Endothelial cell of umbilical vein (primary cell): ENCODE data around the gene ACER1. TPM values are rescaled to one million over a fixed set of nuclear protein-coding genes. Genes with fewer than 3 reads are reported as not detected.

Experiments
- BruUV-seq: library from RNA; stranded (reverse); fragments of 400-500 nt; replicated peaks from 2 replicates; lab custom pipeline; 2021; lab: Mats Ljungman, UMichigan
- CTCF ChIA-PET: fragments of 300-600, 350-600 bp; sonication (Branson Sonifier 250); formaldehyde crosslinking; loops from one replicate; lab custom pipeline; 2021; ENCODE audit warnings: antibody characterized with exemption, inconsistent platforms; lab: Charles Lee
- POLR2A ChIA-PET: fragments of 300-600, 350-600 bp; sonication (Branson Sonifier 250); formaldehyde crosslinking; loops from one replicate; lab custom pipeline; 2021; ENCODE audit warnings: antibody characterized with exemption, inconsistent platforms; lab: Charles Lee
- DNase-seq: peaks from one replicate; pipeline ENCODE4 v3.0.0-alpha.2; 2011; ENCODE audit warnings: low read depth, low spot score
- FAIRE-seq: peaks from 2 replicates; lab custom pipeline; 2011; peaks lifted over from hg19 to GRCh38; lab: Jason Lieb, UNC
- H2AFZ ChIP-seq: 2 replicates; pipeline ENCODE4 v1.6.0; 2012; ENCODE audit warnings: low read depth, low read length, control low read depth, inconsistent platforms
- H3K27ac ChIP-seq: 2 replicates; pipeline ENCODE4 v1.5.1; 2011; ENCODE audit warnings: low read depth, mild to moderate bottlenecking, control low read depth, low read length, moderate library complexity; ENCODE audit not compliant: insufficient read depth
- H3K27me3 ChIP-seq, 2 experiments: 2 replicates each; pipeline versions ENCODE4 v1.6.0 to v1.6.1; 2011; ENCODE audit warnings: low read length in 2 of 2, mixed read lengths in 1 of 2; ENCODE audit not compliant: control insufficient read depth in 2 of 2, insufficient read depth in 2 of 2
- H3K36me3 ChIP-seq, 2 experiments: 2 replicates in 1 of 2; 3 replicates in 1 of 2; pipeline ENCODE4 v1.5.1; 2011; ENCODE audit warnings: low read length in 2 of 2, mild to moderate bottlenecking in 1 of 2, moderate library complexity in 1 of 2; ENCODE audit not compliant: control insufficient read depth in 2 of 2, insufficient read depth in 2 of 2; ENCODE audit errors: extremely low read depth in 1 of 2
- H3K4me1 ChIP-seq: 3 replicates; pipeline ENCODE4 v1.5.1; 2011; ENCODE audit warnings: mild to moderate bottlenecking, low read length; ENCODE audit not compliant: control insufficient read depth, insufficient read depth; ENCODE audit errors: extremely low read depth
- H3K4me2 ChIP-seq: 2 replicates; pipeline ENCODE4 v1.6.1; 2011; ENCODE audit warnings: low read length, control low read depth, mixed read lengths; ENCODE audit not compliant: insufficient read depth
- H3K4me3 ChIP-seq, 3 experiments: fragments of 200-600 bp in 1 of 3; sonication (generic), shearing (Covaris generic) in 1 of 3; replicated peaks in 1 of 3; 2 replicates each; pipeline ENCODE4 v1.5.1; 2011 to 2016; ENCODE audit warnings: control low read depth in 3 of 3, low read length in 3 of 3, mild to moderate bottlenecking in 2 of 3, inconsistent platforms in 1 of 3, low read depth in 1 of 3, moderate library complexity in 1 of 3; ENCODE audit not compliant: insufficient read depth in 1 of 3
- H3K79me2 ChIP-seq: 2 replicates; pipeline ENCODE4 v1.6.0; 2012; ENCODE audit warnings: low read length, inconsistent platforms; ENCODE audit not compliant: control insufficient read depth, insufficient read depth
- H3K9ac ChIP-seq: replicated peaks from 2 replicates; pipeline ENCODE3; 2011; ENCODE audit warnings: low read length, control low read depth; ENCODE audit not compliant: insufficient read depth; ENCODE audit errors: extremely low read depth
- H3K9me1 ChIP-seq: replicated peaks from 3 replicates; pipeline ENCODE4 v1.6.0; 2011; ENCODE audit warnings: mild to moderate bottlenecking, low read length; ENCODE audit not compliant: control insufficient read depth, insufficient read depth; ENCODE audit errors: extremely low read depth
- H3K9me3 ChIP-seq: replicated peaks from 2 replicates; pipeline ENCODE4 v1.5.1; 2012; ENCODE audit warnings: low read length, inconsistent platforms; ENCODE audit not compliant: control insufficient read depth, insufficient read depth
- H4K20me1 ChIP-seq: replicated peaks from 2 replicates; pipeline ENCODE3; 2011; ENCODE audit warnings: mild to moderate bottlenecking, low read length; ENCODE audit not compliant: control insufficient read depth, insufficient read depth; ENCODE audit errors: extremely low read depth
- CTCF ChIP-seq, 2 donors: IDR thresholded peaks; 1 replicate in 1 of 2; 2 replicates in 1 of 2; pipeline ENCODE4 v1.5.1; 2011; ENCODE audit warnings: low read length in 2 of 2, mild to moderate bottlenecking in 2 of 2, moderate library complexity in 2 of 2, control low read depth in 1 of 2, inconsistent platforms in 1 of 2, low read depth in 1 of 2; ENCODE audit not compliant: insufficient read depth in 1 of 2; ENCODE audit errors: extremely low read depth in 1 of 2
- FOS ChIP-seq: IDR thresholded peaks from 2 replicates; pipeline ENCODE4 v1.6.1; 2011; ENCODE audit warnings: mild to moderate bottlenecking, low read length, moderate library complexity, borderline replicate concordance; ENCODE audit not compliant: insufficient read depth
- GATA2 ChIP-seq: IDR thresholded peaks from 2 replicates; pipeline ENCODE4 v1.7.0; 2011; ENCODE audit warnings: low read depth, mild to moderate bottlenecking, moderate library complexity, mixed read lengths, low read length; ENCODE audit not compliant: insufficient read length, insufficient read depth
- JUN ChIP-seq: IDR thresholded peaks from 2 replicates; pipeline ENCODE4 v1.6.1; 2011; ENCODE audit warnings: borderline replicate concordance, low read depth; ENCODE audit not compliant: insufficient read length, insufficient read depth
- MYC ChIP-seq: IDR thresholded peaks from one replicate; pipeline ENCODE4 v1.6.1; 2011; ENCODE audit warnings: mild to moderate bottlenecking, low read depth, low read length
- POLR2A ChIP-seq: IDR thresholded peaks from 2 replicates; pipeline ENCODE4 v1.6.1; 2012; ENCODE audit warnings: low read depth, mild to moderate bottlenecking, control low read depth, low read length
- POLR2AphosphoS5 ChIP-seq: IDR thresholded peaks from 2 replicates; pipeline ENCODE4 v1.6.1; 2012; ENCODE audit warnings: low read depth, mild to moderate bottlenecking, control low read depth, low read length, moderate library complexity; ENCODE audit not compliant: insufficient read depth
- dilution Hi-C: fragments of 300-500 bp; cut with MboI; formaldehyde crosslinking; loops from one replicate; pipeline ENCODE4 v1.15.0; 2019; ENCODE audit warnings: low sequenced_read_pairs; ENCODE audit not compliant: extremely low pct_ligation_motif_present
- intact Hi-C: fragments of 100-400 bp; cut with micrococcal nuclease; formaldehyde crosslinking; loops from one replicate; pipeline ENCODE4 v1.10.0; 2022
- polyA plus RNA-seq, 4 experiments: library from polyadenylated mRNA; depleted of rRNA in 3 of 4; stranded (reverse) in 3 of 4; unstranded in 1 of 4; fragments of >200 nt; gene quantifications; 2 replicates each; pipeline versions ENCODE4 v1.2.1 to v1.2.3, GENCODE V29; 2011 to 2012; ENCODE audit warnings: missing spikeins in 1 of 4
- total RNA-seq: library from RNA; stranded (reverse); gene quantifications from 2 replicates; pipeline ENCODE4 v1.2.3, GENCODE V29; 2021

Gene ACER1
- total and polyA plus RNA-seq, 2 donors (not counting 3 experiments of a cell fraction or from before 2014, with no cell fraction given): 0.04 TPM; not detected in 1

- Histone ChIP-seq H3K27me3 (no peaks in the 10 kb centered on the region), H3K4me2 (no peak overlapping the region), H3K9me1 (no peaks in the 10 kb centered on the region), H3K9ac (no peak overlapping the region), H4K20me1 (no peaks in the 10 kb centered on the region), H3K4me3 (no peak overlapping the region), H2AFZ (no peak overlapping the region), H3K36me3 (no peaks in the 10 kb centered on the region), H3K4me1 (no peaks in the 10 kb centered on the region), H3K79me2 (no peaks in the 10 kb centered on the region), H3K9me3 (no peaks in the 10 kb centered on the region), H3K27ac (no peak overlapping the region)
- TF ChIP-seq POLR2AphosphoS5 (no peak), GATA2 (no peak), JUN (no peak), MYC (no peak), CTCF (IDR thresholded peaks at IDR 0.05; ENCODE audit: extremely low read depth in 1 of 2, insufficient read depth in 1 of 2, low read depth in 1 of 2, low read length in 2 of 2) (no peak), POLR2A (no peak), FOS (no peak)
- intact Hi-C loops (no loop called here), dilution Hi-C loops (no loop called here)
- DNase-seq (no peak), FAIRE-seq (no peak)
- CTCF ChIA-PET: interaction anchor here (1.1 to 11.5 kb wide), 5 partner anchors 8 to 171 kb away, joined by 3 to 199 read pairs (median 4); no protein-coding TSS in a partner anchor
- no TSS peak for BruUV-seq
- POLR2A ChIA-PET: no interaction called here
Measured at GRCh38 chr19:6297202-6297601, 36.2 kb downstream of the ACER1 start.
